Stimulated activated naive CD4-positive, alpha-beta T cell treated with Interleukin-2 at 50 U/mL for 16 hours (primary cell): Measurements from ENCODE around the gene UQCC3.
"Not testable (repeated sequence)": the region's sequence is repeated elsewhere in the genome, so short reads cannot be mapped to it uniquely, and the experiment has no call there.

Experiments used
- DNase-seq: peaks from one replicate; lab custom pipeline; 2025; lab: John Stamatoyannopoulos, UW

UQCC3 gene

GRCh38 chr11:62665599-62666258 is 5.7 kb upstream of the UQCC3 start:
- peak; percentile 70 for DNase-seq

GRCh38 chr11:62666259-62666926 is 5.1 kb upstream of the UQCC3 start:
- DNase-seq: no peak

GRCh38 chr11:62667460-62667859 is 4.0 kb upstream of the UQCC3 start:
- no peak for DNase-seq

- no peak for DNase-seq
These were observed 1.9 kb upstream of the UQCC3 start for GRCh38 chr11:62669420-62670161.

GRCh38 chr11:62671236-62671607 is 251 bp upstream of the UQCC3 start:
- no peak for DNase-seq

- no peak for DNase-seq
These were observed 1.7 kb downstream of the UQCC3 start for GRCh38 chr11:62673196-62673525.

GRCh38 chr11:62675415-62675814 is 3.9 kb downstream of the UQCC3 start:
- not testable (repeated sequence) for DNase-seq

GRCh38 chr11:62676698-62677097 is 5.2 kb downstream of the UQCC3 start:
- DNase-seq: no peak

- no peak for DNase-seq
These were observed 5.7 kb downstream of the UQCC3 start for GRCh38 chr11:62677156-62677555.

GRCh38 chr11:62677714-62678113 is 6.2 kb downstream of the UQCC3 start:
- DNase-seq: no peak

- DNase-seq: no peak
These were observed 6.9 kb downstream of the UQCC3 start for GRCh38 chr11:62678433-62678769.

GRCh38 chr11:62678770-62679696 is 7.6 kb downstream of the UQCC3 start, which contains the start of gene UBXN1:
Gene UBXN1 (minus strand): TSS chr11:62679073. CDS start chr11:62678923, 150 bp downstream.
- DNase-seq: peak; percentile 88

- DNase-seq: no peak
These were observed 9.4 kb downstream of the UQCC3 start for GRCh38 chr11:62680825-62681240.

- DNase-seq: no peak
These were observed 11.0 kb downstream of the UQCC3 start for GRCh38 chr11:62682518-62682917.

- DNase-seq: no peak
These were observed 16.3 kb downstream of the UQCC3 start for GRCh38 chr11:62687508-62688396.

GRCh38 chr11:62688491-62688890 is 17.0 kb downstream of the UQCC3 start:
- DNase-seq: no peak

GRCh38 chr11:62689421-62690183 is 18.1 kb downstream of the UQCC3 start, which contains the start of gene LRRN4CL:
Gene LRRN4CL (minus strand): TSS chr11:62689530. CDS start chr11:62688508, 1,022 bp downstream.
- DNase-seq: no peak

GRCh38 chr11:62693624-62694023 is 22.2 kb downstream of the UQCC3 start:
- not testable (repeated sequence) for DNase-seq

GRCh38 chr11:62694455-62695167 is 23.1 kb downstream of the UQCC3 start:
- peak; percentile 70 for DNase-seq

- no peak for DNase-seq
These were observed 30.8 kb downstream of the UQCC3 start for GRCh38 chr11:62702246-62702645.
